Duodenal mucosa (tissue), 2 donors: ENCODE data around the gene CCDC73.
A peak's percentile ranks its signal among the peaks of the same experiment; 100 is the strongest.

Experiments used
- H3K27ac ChIP-seq: one replicate; pipeline ENCODE4 v1.7.0; 2013; ENCODE audit warnings: low read depth, low read length
- H3K27me3 ChIP-seq, 2 donors: one replicate each; pipeline ENCODE4 v1.7.0; 2013; ENCODE audit warnings: low read length in 2 of 2, control low read depth in 1 of 2; ENCODE audit not compliant: insufficient read depth in 2 of 2, control insufficient read depth in 1 of 2
- H3K36me3 ChIP-seq, 2 donors: one replicate each; pipeline ENCODE4 v1.7.0; 2013; ENCODE audit warnings: low read length in 2 of 2, control low read depth in 1 of 2; ENCODE audit not compliant: insufficient read depth in 2 of 2, control insufficient read depth in 1 of 2
- H3K4me1 ChIP-seq, 2 donors: one replicate each; pipeline ENCODE4 v1.7.0; 2013; ENCODE audit warnings: low read length in 2 of 2, control low read depth in 1 of 2; ENCODE audit not compliant: insufficient read depth in 2 of 2, control insufficient read depth in 1 of 2
- H3K4me3 ChIP-seq, 2 donors: one replicate each; pipeline ENCODE4 v1.7.0; 2013; ENCODE audit warnings: low read length in 2 of 2, low read depth in 1 of 2
- H3K9ac ChIP-seq, 2 donors: one replicate each; pipeline ENCODE4 v1.7.0; 2013; ENCODE audit warnings: low read length in 2 of 2, low read depth in 1 of 2
- H3K9me3 ChIP-seq, 2 donors: one replicate each; pipeline ENCODE4 v1.7.0; 2013; ENCODE audit warnings: low read length in 2 of 2, control low read depth in 1 of 2; ENCODE audit not compliant: control insufficient read depth in 1 of 2

CCDC73 gene

GRCh38 chr11:32794439-32794838 is at the start of gene CCDC73:
Gene CCDC73, minus strand, starts transcription at chr11:32794662. Its CDS starts 34,419 bp downstream, at chr11:32760243.
- no peaks in the 10 kb centered on the region for H3K27me3 ChIP-seq
- no peak within 1 kb of the TSS for H3K4me3 ChIP-seq
- no peaks in the 10 kb centered on the region for H3K4me1 ChIP-seq
- no peak within 1 kb of the TSS for H3K27ac ChIP-seq
- H3K36me3 ChIP-seq, result no peaks in the 10 kb centered on the region
- H3K9me3 ChIP-seq, result no peaks in the 10 kb centered on the region
- no peak within 1 kb of the TSS for H3K9ac ChIP-seq

GRCh38 chr11:32843544-32843943 is 49.1 kb upstream of the CCDC73 start:
- no peak overlapping the region for H3K27ac ChIP-seq
- peaks cover 3 to 6% of the 10 kb centered on the region in 2 donors for H3K36me3 ChIP-seq
- H3K9ac ChIP-seq, result no peak overlapping the region
- no peak overlapping the region for H3K4me3 ChIP-seq
- H3K27me3 ChIP-seq, result no peaks in the 10 kb centered on the region
- no peaks in the 10 kb centered on the region for H3K9me3 ChIP-seq
- H3K4me1 ChIP-seq, result peaks cover 5 to 7% of the 10 kb centered on the region in 2 donors

- no peaks in the 10 kb centered on the region for H3K9me3 ChIP-seq
- no peak overlapping the region for H3K27ac ChIP-seq
- H3K9ac ChIP-seq, result no peak overlapping the region
- H3K4me1 ChIP-seq, result peaks cover 10 to 19% of the 10 kb centered on the region in 2 donors
- H3K4me3 ChIP-seq, result no peak overlapping the region
- peaks cover 3 to 6% of the 10 kb centered on the region in 2 donors for H3K36me3 ChIP-seq
- no peaks in the 10 kb centered on the region for H3K27me3 ChIP-seq
These were observed 46.1 kb upstream of the CCDC73 start for GRCh38 chr11:32840587-32840986.

GRCh38 chr11:32839308-32839707 is 44.8 kb upstream of the CCDC73 start:
- no peak overlapping the region for H3K9ac ChIP-seq
- no peaks in the 10 kb centered on the region for H3K27me3 ChIP-seq
- H3K36me3 ChIP-seq, result peaks cover 3 to 6% of the 10 kb centered on the region in 2 donors
- H3K4me3 ChIP-seq, result no peak overlapping the region
- peaks cover 10 to 19% of the 10 kb centered on the region in 2 donors for H3K4me1 ChIP-seq
- H3K9me3 ChIP-seq, result no peaks in the 10 kb centered on the region
- no peak overlapping the region for H3K27ac ChIP-seq

GRCh38 chr11:32838505-32839274 is 44.2 kb upstream of the CCDC73 start:
- Histone ChIP-seq H3K4me1 (peaks cover 10 to 20% of the 10 kb centered on the region in 2 donors), H3K4me3 (no peak overlapping the region), H3K27me3 (no peaks in the 10 kb centered on the region), H3K27ac (no peak overlapping the region), H3K36me3 (peaks cover 3 to 5% of the 10 kb centered on the region in 2 donors), H3K9ac (no peak overlapping the region), H3K9me3 (no peaks in the 10 kb centered on the region)

- no peaks in the 10 kb centered on the region for H3K27me3 ChIP-seq
- no peak overlapping the region for H3K4me3 ChIP-seq
- peaks cover 3 to 5% of the 10 kb centered on the region in 2 donors for H3K36me3 ChIP-seq
- no peak overlapping the region for H3K9ac ChIP-seq
- H3K4me1 ChIP-seq, result peaks cover 10 to 26% of the 10 kb centered on the region in 2 donors
- H3K9me3 ChIP-seq, result no peaks in the 10 kb centered on the region
- no peak overlapping the region for H3K27ac ChIP-seq
These were observed 42.5 kb upstream of the CCDC73 start for GRCh38 chr11:32836946-32837345.

DNA sequence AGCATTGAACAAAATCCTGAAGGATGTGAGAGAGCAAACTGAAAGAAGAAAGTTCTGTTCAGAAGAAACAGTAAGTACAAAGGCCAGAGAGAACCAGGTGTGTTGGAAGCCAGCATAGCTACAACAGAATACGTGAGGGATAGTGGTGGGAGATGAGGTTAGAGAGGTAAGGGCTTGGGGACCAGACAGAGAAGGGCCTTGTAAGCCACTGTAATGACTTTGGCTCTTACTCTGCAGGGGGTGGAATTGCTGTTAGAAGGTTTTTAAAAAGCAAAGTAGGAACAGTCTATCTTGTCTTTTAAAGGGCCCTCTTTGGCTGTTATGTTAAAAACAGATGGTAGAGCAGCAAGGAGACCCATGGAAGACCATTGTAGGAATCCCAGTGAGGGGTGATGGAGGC is 39.5 kb upstream of the CCDC73 start:
- H3K27me3 ChIP-seq, result no peaks in the 10 kb centered on the region
- no peak overlapping the region for H3K27ac ChIP-seq
- no peak overlapping the region for H3K9ac ChIP-seq
- H3K4me3 ChIP-seq, result no peak overlapping the region
- H3K36me3 ChIP-seq, result peaks cover 0 to 3% of the 10 kb centered on the region in 2 donors
- peaks cover 5 to 30% of the 10 kb centered on the region in 2 donors for H3K4me1 ChIP-seq
- H3K9me3 ChIP-seq, result no peaks in the 10 kb centered on the region

GRCh38 chr11:32831221-32831620 is 36.8 kb upstream of the CCDC73 start:
- Histone ChIP-seq H3K9me3 (no peaks in the 10 kb centered on the region), H3K27me3 (no peaks in the 10 kb centered on the region), H3K36me3 (peaks cover 0 to 3% of the 10 kb centered on the region in 2 donors), H3K9ac (no peak overlapping the region), H3K4me1 (peaks cover 0 to 15% of the 10 kb centered on the region in 2 donors), H3K4me3 (peak overlapping the region; percentile 18 to 91), H3K27ac (no peak overlapping the region)

DNA sequence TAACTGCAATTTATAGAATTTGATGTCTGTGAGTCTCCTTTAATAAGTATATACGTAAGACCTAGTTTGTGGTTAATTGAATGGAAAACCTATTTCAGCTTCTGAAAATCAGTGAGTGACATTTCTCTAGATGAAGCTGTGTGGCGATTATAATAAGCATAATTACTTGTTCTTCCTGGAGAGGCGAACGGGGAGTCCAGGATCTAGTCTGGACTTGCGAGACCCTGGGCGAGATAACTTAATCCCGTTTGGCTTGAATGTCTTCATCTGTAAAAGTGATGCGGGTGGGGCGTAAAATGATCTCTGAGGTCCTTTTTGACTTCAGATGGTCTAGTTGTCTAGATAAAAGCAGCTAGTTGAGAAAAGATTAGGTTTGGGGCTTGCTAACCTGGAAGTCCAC is 36.3 kb upstream of the CCDC73 start:
- H3K27ac ChIP-seq, result no peak overlapping the region
- peak overlapping the region in 1 of 2 donors; percentile 94 for H3K9ac ChIP-seq
- peaks cover 0 to 3% of the 10 kb centered on the region in 2 donors for H3K36me3 ChIP-seq
- H3K27me3 ChIP-seq, result no peaks in the 10 kb centered on the region
- peak overlapping the region; percentile 69 to 91 for H3K4me3 ChIP-seq
- no peaks in the 10 kb centered on the region for H3K9me3 ChIP-seq
- H3K4me1 ChIP-seq, result peaks cover 0 to 15% of the 10 kb centered on the region in 2 donors

- Histone ChIP-seq H3K4me3 (peak overlapping the region; percentile 69 to 91), H3K36me3 (peaks cover 0 to 3% of the 10 kb centered on the region in 2 donors), H3K4me1 (peaks cover 0 to 15% of the 10 kb centered on the region in 2 donors), H3K9me3 (no peaks in the 10 kb centered on the region), H3K27ac (peak overlapping the region; percentile 79), H3K27me3 (no peaks in the 10 kb centered on the region), H3K9ac (peak overlapping the region; percentile 69 to 94)
These were observed 35.9 kb upstream of the CCDC73 start for GRCh38 chr11:32830413-32830738.
